ENCODE measurements around the gene ENAH.

The ENAH gene

DNA sequence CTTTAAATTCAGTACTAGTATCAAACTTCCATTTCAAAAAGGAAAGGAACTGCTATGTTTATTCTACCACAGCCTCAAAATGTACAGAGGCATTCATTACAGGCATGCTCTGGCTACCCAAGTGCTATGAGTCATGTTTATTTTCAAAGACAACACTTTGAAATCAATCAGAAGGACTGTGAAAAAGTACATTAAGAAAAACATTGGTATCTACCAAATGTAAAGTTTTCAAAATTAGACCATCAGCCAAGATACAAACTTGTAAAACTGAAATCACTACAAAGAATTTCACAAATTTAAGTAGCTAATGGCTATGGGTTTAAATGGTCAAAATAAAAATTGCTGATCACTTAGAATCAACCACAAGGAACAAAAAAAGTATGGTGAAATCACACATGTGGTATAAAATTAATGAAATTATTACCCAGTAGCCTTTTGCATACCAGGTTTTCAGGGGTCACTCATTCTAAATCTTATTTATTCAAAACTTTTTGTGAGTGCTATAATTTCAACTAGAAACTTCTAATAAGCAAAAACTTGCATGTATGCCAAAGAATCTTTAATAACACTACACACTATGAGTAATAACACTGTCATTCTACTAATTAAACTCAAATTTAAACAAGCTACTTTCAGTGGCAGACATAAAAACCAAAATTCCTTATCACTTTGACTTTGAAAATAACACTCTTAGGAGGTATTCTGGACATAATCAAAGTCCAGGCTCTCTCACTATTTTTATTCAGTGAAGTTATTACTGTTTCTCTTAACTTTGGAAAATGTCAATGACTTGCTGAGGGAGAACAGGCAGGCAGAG is 49.2 kb downstream of the ENAH start:
- TF ChIP-seq POLR2AphosphoS5 (IDR thresholded peaks at IDR 0.05; ENCODE audit: low read depth, low read length) (no peak), FOXP2 (optimal IDR thresholded peaks at IDR 0.05; ENCODE audit: borderline replicate concordance, extremely low read depth, extremely low read length, insufficient read depth) (no peak), SIN3A (IDR thresholded peaks at IDR 0.05; ENCODE audit: borderline replicate concordance, insufficient read depth, low read length) (peak; percentile 80; the same call in 1 of the 2 replicates), TAF1 (IDR thresholded peaks at IDR 0.05; ENCODE audit: borderline replicate concordance, insufficient read depth, low read length) (no peak)
- TF ChIP-seq, protein P1, sequence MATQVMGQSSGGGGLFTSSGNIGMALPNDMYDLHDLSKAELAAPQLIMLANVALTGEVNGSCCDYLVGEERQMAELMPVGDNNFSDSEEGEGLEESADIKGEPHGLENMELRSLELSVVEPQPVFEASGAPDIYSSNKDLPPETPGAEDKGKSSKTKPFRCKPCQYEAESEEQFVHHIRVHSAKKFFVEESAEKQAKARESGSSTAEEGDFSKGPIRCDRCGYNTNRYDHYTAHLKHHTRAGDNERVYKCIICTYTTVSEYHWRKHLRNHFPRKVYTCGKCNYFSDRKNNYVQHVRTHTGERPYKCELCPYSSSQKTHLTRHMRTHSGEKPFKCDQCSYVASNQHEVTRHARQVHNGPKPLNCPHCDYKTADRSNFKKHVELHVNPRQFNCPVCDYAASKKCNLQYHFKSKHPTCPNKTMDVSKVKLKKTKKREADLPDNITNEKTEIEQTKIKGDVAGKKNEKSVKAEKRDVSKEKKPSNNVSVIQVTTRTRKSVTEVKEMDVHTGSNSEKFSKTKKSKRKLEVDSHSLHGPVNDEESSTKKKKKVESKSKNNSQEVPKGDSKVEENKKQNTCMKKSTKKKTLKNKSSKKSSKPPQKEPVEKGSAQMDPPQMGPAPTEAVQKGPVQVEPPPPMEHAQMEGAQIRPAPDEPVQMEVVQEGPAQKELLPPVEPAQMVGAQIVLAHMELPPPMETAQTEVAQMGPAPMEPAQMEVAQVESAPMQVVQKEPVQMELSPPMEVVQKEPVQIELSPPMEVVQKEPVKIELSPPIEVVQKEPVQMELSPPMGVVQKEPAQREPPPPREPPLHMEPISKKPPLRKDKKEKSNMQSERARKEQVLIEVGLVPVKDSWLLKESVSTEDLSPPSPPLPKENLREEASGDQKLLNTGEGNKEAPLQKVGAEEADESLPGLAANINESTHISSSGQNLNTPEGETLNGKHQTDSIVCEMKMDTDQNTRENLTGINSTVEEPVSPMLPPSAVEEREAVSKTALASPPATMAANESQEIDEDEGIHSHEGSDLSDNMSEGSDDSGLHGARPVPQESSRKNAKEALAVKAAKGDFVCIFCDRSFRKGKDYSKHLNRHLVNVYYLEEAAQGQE (IDR thresholded peaks at IDR 0.05; ENCODE audit: insufficient read depth in 1 of 2, low read depth in 2 of 2, low read length in 2 of 2), result no peak

DNA sequence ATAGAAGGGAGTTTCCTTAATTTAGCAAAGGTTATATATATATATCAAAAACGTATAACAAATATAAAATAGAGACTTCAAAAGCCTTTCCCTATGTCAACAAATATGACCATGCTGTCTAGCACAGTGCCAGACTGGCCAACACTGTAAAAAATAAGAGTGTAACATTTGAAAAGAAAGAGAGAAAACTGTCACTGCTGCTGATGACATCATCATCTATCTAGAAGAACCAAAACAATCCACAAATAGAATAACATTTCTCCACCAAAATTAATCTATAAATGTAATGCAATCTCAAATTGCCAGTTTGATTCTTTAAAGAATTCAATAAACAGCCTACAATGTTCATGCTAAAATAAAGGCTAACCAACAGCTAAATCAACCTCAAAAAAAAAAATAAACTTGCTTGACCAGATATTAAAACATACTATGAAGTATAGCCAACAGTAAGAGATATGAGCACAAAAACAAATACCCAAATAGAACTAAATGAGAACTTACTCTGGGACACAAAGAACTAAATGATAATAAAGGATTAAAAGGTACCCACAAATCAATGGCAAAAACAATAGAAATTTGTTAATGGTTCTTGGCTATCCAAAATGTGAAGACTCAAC is 50.2 kb downstream of the ENAH start:
- no peak for TF ChIP-seq SIN3A (IDR thresholded peaks at IDR 0.05; ENCODE audit: borderline replicate concordance, insufficient read depth, low read length)
- TF ChIP-seq POLR2AphosphoS5 (IDR thresholded peaks at IDR 0.05; ENCODE audit: low read depth, low read length), result no peak

DNA sequence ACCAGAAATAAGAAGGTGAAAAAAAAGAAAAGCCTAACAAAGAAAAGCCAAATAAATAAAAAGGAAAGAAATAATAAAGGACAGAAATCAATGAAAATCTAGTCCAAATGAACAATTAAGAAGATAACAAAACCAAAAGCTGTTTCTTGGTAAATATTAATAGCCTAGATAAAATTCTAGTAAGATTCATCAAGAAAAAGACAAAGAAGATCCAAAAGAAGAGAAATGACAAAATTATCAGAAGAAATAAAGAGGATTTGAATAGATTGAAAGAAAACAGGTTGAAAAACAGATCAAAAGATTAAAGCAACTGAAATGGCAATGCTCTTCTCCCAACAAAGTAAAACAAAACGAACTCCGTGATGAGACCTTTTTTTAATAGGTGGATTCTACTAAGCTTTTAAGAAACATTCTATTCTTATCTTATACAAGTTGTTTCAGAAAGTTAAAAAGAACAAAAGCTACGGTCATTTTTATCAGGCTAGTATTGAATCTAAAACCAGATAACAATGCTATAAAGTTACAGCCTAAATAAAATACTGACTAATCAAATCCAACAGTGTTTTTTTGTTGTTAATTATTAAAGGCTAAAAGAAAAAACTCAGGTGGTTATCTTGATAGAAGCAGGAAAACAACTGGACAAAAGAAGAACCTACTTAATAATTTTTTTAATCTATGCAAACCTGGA is 50.9 kb downstream of the ENAH start:
- no peak for TF ChIP-seq TAF1 (IDR thresholded peaks at IDR 0.05; ENCODE audit: borderline replicate concordance, insufficient read depth, low read length)
- no peak for TF ChIP-seq SIN3A (IDR thresholded peaks at IDR 0.05; ENCODE audit: borderline replicate concordance, insufficient read depth, low read length)
- no peak for TF ChIP-seq POLR2AphosphoS5 (IDR thresholded peaks at IDR 0.05; ENCODE audit: low read depth, low read length)
- TF ChIP-seq, protein P1 (IDR thresholded peaks at IDR 0.05; ENCODE audit: insufficient read depth in 1 of 2, low read depth in 2 of 2, low read length in 2 of 2), result no peak
- no peak for TF ChIP-seq FOXP2 (optimal IDR thresholded peaks at IDR 0.05; ENCODE audit: borderline replicate concordance, extremely low read depth, extremely low read length, insufficient read depth)

DNA sequence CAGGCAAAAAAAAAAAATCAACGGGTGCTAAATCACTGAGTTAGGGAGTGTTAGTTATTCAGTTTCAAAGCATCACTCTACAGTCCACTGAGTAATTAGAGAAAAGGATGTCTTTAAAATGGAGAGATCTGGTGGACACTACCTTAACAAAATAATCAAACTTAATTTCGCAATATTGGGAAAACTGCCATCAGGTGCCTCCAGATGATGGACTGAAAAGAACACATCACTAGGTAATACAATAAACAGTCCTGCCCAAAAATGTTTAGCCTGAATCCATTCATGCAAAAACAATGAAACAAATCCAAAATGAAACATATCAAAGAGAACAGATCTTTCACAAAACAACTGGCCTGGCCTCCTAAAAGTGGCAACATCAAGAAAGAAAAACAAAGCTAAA is 54.1 kb downstream of the ENAH start:
- TF ChIP-seq, protein P1 (IDR thresholded peaks at IDR 0.05; ENCODE audit: insufficient read depth in 1 of 2, low read depth in 2 of 2, low read length in 2 of 2), result no peak
- TF ChIP-seq SIN3A (IDR thresholded peaks at IDR 0.05; ENCODE audit: borderline replicate concordance, insufficient read depth, low read length) (no peak), POLR2AphosphoS5 (IDR thresholded peaks at IDR 0.05; ENCODE audit: low read depth, low read length) (no peak), TAF1 (IDR thresholded peaks at IDR 0.05; ENCODE audit: borderline replicate concordance, insufficient read depth, low read length) (no peak), FOXP2 (optimal IDR thresholded peaks at IDR 0.05; ENCODE audit: borderline replicate concordance, extremely low read depth, extremely low read length, insufficient read depth) (no peak)

GRCh38 chr1:225597926-225598575 is 54.9 kb downstream of the ENAH start:
- TF ChIP-seq SIN3A (IDR thresholded peaks at IDR 0.05; ENCODE audit: borderline replicate concordance, insufficient read depth, low read length) (no peak), POLR2AphosphoS5 (IDR thresholded peaks at IDR 0.05; ENCODE audit: low read depth, low read length) (no peak), TAF1 (IDR thresholded peaks at IDR 0.05; ENCODE audit: borderline replicate concordance, insufficient read depth, low read length) (no peak), FOXP2 (optimal IDR thresholded peaks at IDR 0.05; ENCODE audit: borderline replicate concordance, extremely low read depth, extremely low read length, insufficient read depth) (no peak)
- TF ChIP-seq, protein P1 (IDR thresholded peaks at IDR 0.05; ENCODE audit: insufficient read depth in 1 of 2, low read depth in 2 of 2, low read length in 2 of 2), result no peak
